ENCODE results near the gene NRAS.

The NRAS gene

GRCh38 chr1:114728553-114728952, 12.0 kb upstream of the NRAS start:
- Histone ChIP-seq H3K27ac (ENCODE audit: low read length) (no peak overlapping the region), H3K27me3 (ENCODE audit: low read depth, low read length) (no peaks in the 10 kb centered on the region), H3K9me3 (ENCODE audit: insufficient read depth, low read length) (no peaks in the 10 kb centered on the region), H3K36me3 (replicated peaks; ENCODE audit: low read depth, low read length) (peaks cover 70% of the 10 kb centered on the region), H3K4me3 (ENCODE audit: low read length) (no peak overlapping the region), H4K20me1 (ENCODE audit: insufficient read depth, low read length) (no peaks in the 10 kb centered on the region), H3K4me2 (ENCODE audit: low read length) (no peak overlapping the region), H3K9ac (ENCODE audit: low read length) (no peak overlapping the region), H2AFZ (ENCODE audit: low read depth, low read length) (no peak overlapping the region), H3K79me2 (ENCODE audit: low read length) (peaks cover 8% of the 10 kb centered on the region; the same call in 1 of the 2 replicates), H3K4me1 (ENCODE audit: low read length) (no peaks in the 10 kb centered on the region)
- TF ChIP-seq EZH2phosphoT487 (IDR thresholded peaks at IDR 0.05; ENCODE audit: low read depth) (no peak), CTCF (IDR thresholded peaks at IDR 0.05; ENCODE audit: low read depth, low read length) (no peak)

GRCh38 chr1:114725230-114725629, 8.7 kb upstream of the NRAS start:
- peaks cover 63% of the 10 kb centered on the region for H3K36me3 ChIP-seq (replicated peaks; ENCODE audit: low read depth, low read length)

DNA sequence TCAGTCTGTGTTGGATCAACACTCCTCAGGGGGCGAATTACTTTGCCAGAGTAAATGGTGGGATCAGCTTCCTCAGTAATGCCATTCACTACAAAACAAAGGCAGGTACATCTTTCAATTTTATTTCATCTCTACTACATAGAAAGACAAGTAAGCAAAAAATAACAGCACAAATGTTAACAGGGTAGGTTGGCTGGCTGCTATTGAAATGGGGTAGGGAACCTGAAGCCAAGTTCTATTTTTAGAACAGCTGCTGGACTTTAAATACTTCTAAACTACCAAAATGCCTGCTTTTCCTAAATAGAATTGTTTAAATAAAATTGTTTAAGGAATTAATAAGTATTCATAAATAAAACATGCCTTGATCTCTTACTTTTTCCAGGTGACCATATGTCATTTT, 7.3 kb upstream of the NRAS start:
- H3K27me3 ChIP-seq (ENCODE audit: low read depth, low read length), result no peaks in the 10 kb centered on the region
- no peaks in the 10 kb centered on the region for H4K20me1 ChIP-seq (ENCODE audit: insufficient read depth, low read length)
- no peaks in the 10 kb centered on the region for H3K9me3 ChIP-seq (ENCODE audit: insufficient read depth, low read length)
- TF ChIP-seq EZH2phosphoT487 (IDR thresholded peaks at IDR 0.05; ENCODE audit: low read depth) (no peak), CTCF (IDR thresholded peaks at IDR 0.05; ENCODE audit: low read depth, low read length) (no peak)
- H2AFZ ChIP-seq (ENCODE audit: low read depth, low read length), result no peak overlapping the region
- no peaks in the 10 kb centered on the region; the same call in 1 of the 2 replicates for H3K79me2 ChIP-seq (ENCODE audit: low read length)
- no peaks in the 10 kb centered on the region for H3K4me1 ChIP-seq (ENCODE audit: low read length)
- no peak overlapping the region for H3K27ac ChIP-seq (ENCODE audit: low read length)
- no peak overlapping the region for H3K9ac ChIP-seq (ENCODE audit: low read length)
- no peak overlapping the region for H3K4me3 ChIP-seq (ENCODE audit: low read length)
- no peak overlapping the region for H3K4me2 ChIP-seq (ENCODE audit: low read length)
- H3K36me3 ChIP-seq (replicated peaks; ENCODE audit: low read depth, low read length), result peaks cover 61% of the 10 kb centered on the region

More at GRCh38 chr1:114725230-114725629, 8.7 kb upstream of the NRAS start:
- Histone ChIP-seq H4K20me1 (ENCODE audit: insufficient read depth, low read length) (no peaks in the 10 kb centered on the region), H3K27ac (ENCODE audit: low read length) (no peak overlapping the region), H2AFZ (ENCODE audit: low read depth, low read length) (no peak overlapping the region), H3K27me3 (ENCODE audit: low read depth, low read length) (no peaks in the 10 kb centered on the region), H3K9ac (ENCODE audit: low read length) (no peak overlapping the region), H3K4me1 (ENCODE audit: low read length) (no peaks in the 10 kb centered on the region), H3K9me3 (ENCODE audit: insufficient read depth, low read length) (no peaks in the 10 kb centered on the region), H3K4me3 (ENCODE audit: low read length) (no peak overlapping the region), H3K79me2 (ENCODE audit: low read length) (no peaks in the 10 kb centered on the region; the same call in 1 of the 2 replicates), H3K4me2 (ENCODE audit: low read length) (no peak overlapping the region)
- TF ChIP-seq CTCF (IDR thresholded peaks at IDR 0.05; ENCODE audit: low read depth, low read length) (no peak), EZH2phosphoT487 (IDR thresholded peaks at IDR 0.05; ENCODE audit: low read depth) (no peak)

GRCh38 chr1:114723457-114723856, 6.9 kb upstream of the NRAS start:
- no peaks in the 10 kb centered on the region for H3K4me1 ChIP-seq (ENCODE audit: low read length)
- no peak overlapping the region for H3K9ac ChIP-seq (ENCODE audit: low read length)
- TF ChIP-seq CTCF (IDR thresholded peaks at IDR 0.05; ENCODE audit: low read depth, low read length) (no peak), EZH2phosphoT487 (IDR thresholded peaks at IDR 0.05; ENCODE audit: low read depth) (no peak)
- no peaks in the 10 kb centered on the region for H4K20me1 ChIP-seq (ENCODE audit: insufficient read depth, low read length)
- no peak overlapping the region for H3K27ac ChIP-seq (ENCODE audit: low read length)
- no peaks in the 10 kb centered on the region for H3K9me3 ChIP-seq (ENCODE audit: insufficient read depth, low read length)
- H3K4me3 ChIP-seq (ENCODE audit: low read length), result no peak overlapping the region
- H3K36me3 ChIP-seq (replicated peaks; ENCODE audit: low read depth, low read length), result peaks cover 64% of the 10 kb centered on the region
- H3K4me2 ChIP-seq (ENCODE audit: low read length), result no peak overlapping the region
- H3K27me3 ChIP-seq (ENCODE audit: low read depth, low read length), result no peaks in the 10 kb centered on the region
- H2AFZ ChIP-seq (ENCODE audit: low read depth, low read length), result no peak overlapping the region
- H3K79me2 ChIP-seq (ENCODE audit: low read length), result no peaks in the 10 kb centered on the region; the same call in 1 of the 2 replicates

Data from OCI-LY3 (cell line).